ENCODE measurements around the gene PDE3A.

The PDE3A gene

DNA sequence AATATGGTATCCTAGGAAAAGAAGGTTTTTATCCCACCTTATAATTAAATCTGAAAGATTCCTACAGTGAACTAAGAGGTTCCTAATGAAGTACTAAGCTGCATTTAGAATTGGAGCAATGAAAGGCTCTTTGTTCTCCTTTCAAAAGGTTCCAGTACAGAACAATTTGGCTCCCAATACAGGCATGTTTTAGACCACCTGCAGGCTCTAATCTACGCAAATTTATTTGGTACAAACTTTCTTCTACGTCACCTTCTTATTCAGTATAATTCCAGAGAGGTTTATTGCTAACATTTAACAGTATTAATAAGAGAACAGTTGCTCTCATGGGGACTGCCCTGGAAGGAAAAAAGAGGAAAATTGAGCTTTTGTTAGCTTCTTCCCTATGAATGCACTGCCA is 289.2 kb downstream of the PDE3A start:
- H3K27me3 ChIP-seq (ENCODE audit: control insufficient read depth in 1 of 2, insufficient read depth in 2 of 2, low read length in 2 of 2), result no peaks in the 10 kb centered on the region
- no peak overlapping the region for H3K27ac ChIP-seq (ENCODE audit: low read length)
- H3K9ac ChIP-seq (ENCODE audit: low read length in 2 of 2), result no peak overlapping the region
- no peaks in the 10 kb centered on the region for H3K4me1 ChIP-seq (ENCODE audit: control insufficient read depth, insufficient read depth, low read length)
- H3K4me3 ChIP-seq (ENCODE audit: low read length in 2 of 2), result no peak overlapping the region
- H3K9me3 ChIP-seq (ENCODE audit: control insufficient read depth in 2 of 2, low read length in 2 of 2), result peaks cover 0 to 3% of the 10 kb centered on the region in 2 donors
- peaks cover 19% of the 10 kb centered on the region in 2 donors for H3K36me3 ChIP-seq (ENCODE audit: control insufficient read depth in 2 of 2, insufficient read depth in 2 of 2, low read length in 2 of 2)

DNA sequence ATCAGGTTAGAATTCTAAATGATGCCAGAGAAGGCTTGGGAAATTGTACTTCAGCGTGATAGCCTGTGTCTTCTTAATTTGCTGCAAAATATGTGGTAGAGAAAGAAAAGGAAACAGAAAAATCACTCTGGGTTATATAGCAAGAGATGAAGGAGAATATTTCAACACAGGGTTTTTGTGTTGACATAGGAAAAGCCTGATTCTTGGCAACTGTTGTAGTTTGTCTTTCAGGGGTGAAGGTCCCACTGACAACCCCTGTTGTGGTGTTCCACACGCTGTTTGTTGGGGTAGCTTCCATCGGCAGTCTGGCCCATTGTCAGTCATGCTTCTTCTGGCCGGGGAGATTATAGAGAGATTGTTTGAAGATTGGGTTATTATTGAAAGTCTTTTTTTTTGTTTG is 313.0 kb downstream of the PDE3A start:
- H3K36me3 ChIP-seq (ENCODE audit: control insufficient read depth in 2 of 2, insufficient read depth in 2 of 2, low read length in 2 of 2), result peaks cover 13 to 15% of the 10 kb centered on the region in 2 donors
- no peak overlapping the region for H3K9ac ChIP-seq (ENCODE audit: low read length in 2 of 2)
- no peaks in the 10 kb centered on the region for H3K9me3 ChIP-seq (ENCODE audit: control insufficient read depth in 2 of 2, low read length in 2 of 2)
- H3K4me3 ChIP-seq (ENCODE audit: low read length in 2 of 2), result no peak overlapping the region
- no peak overlapping the region for H3K27ac ChIP-seq (ENCODE audit: low read length)
- H3K4me1 ChIP-seq (ENCODE audit: control insufficient read depth, insufficient read depth, low read length), result no peaks in the 10 kb centered on the region
- H3K27me3 ChIP-seq (ENCODE audit: control insufficient read depth in 1 of 2, insufficient read depth in 2 of 2, low read length in 2 of 2), result no peaks in the 10 kb centered on the region

DNA sequence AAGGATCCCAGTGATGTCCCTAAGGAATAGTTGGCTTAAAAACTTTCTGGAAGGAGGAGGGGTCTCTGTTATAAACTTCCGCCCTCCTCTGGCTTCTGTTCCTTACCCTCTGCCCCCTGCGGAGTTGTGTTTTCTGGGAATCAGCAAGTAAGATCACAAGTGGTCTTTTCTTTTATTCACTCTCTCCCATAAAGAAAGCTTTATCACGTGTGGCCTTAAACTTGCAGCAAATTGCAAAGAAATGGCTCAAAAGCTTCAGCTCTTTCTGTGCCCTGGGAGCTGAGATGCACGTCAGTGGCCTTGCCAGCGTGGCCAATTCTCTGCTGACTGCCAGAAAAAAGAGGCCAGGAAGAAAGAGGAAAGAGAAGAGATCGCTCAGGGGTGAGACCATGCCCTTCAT is 326.9 kb downstream of the PDE3A start, which contains the start of gene SLCO1C1:
Gene SLCO1C1 (plus strand): TSS at position 101 of the 400 bp plus-strand sequence. CDS start 4,245 bp downstream, outside the sequence.
- Histone ChIP-seq H3K36me3 (ENCODE audit: control insufficient read depth in 2 of 2, insufficient read depth in 2 of 2, low read length in 2 of 2) (no peaks in the 10 kb centered on the region), H3K27me3 (ENCODE audit: control insufficient read depth in 1 of 2, insufficient read depth in 2 of 2, low read length in 2 of 2) (no peaks in the 10 kb centered on the region), H3K27ac (ENCODE audit: low read length) (no peak within 1 kb of the TSS), H3K9ac (ENCODE audit: low read length in 2 of 2) (no peak within 1 kb of the TSS), H3K4me1 (ENCODE audit: control insufficient read depth, insufficient read depth, low read length) (no peaks in the 10 kb centered on the region), H3K9me3 (ENCODE audit: control insufficient read depth in 2 of 2, low read length in 2 of 2) (no peaks in the 10 kb centered on the region), H3K4me3 (ENCODE audit: low read length in 2 of 2) (no peak within 1 kb of the TSS)

DNA sequence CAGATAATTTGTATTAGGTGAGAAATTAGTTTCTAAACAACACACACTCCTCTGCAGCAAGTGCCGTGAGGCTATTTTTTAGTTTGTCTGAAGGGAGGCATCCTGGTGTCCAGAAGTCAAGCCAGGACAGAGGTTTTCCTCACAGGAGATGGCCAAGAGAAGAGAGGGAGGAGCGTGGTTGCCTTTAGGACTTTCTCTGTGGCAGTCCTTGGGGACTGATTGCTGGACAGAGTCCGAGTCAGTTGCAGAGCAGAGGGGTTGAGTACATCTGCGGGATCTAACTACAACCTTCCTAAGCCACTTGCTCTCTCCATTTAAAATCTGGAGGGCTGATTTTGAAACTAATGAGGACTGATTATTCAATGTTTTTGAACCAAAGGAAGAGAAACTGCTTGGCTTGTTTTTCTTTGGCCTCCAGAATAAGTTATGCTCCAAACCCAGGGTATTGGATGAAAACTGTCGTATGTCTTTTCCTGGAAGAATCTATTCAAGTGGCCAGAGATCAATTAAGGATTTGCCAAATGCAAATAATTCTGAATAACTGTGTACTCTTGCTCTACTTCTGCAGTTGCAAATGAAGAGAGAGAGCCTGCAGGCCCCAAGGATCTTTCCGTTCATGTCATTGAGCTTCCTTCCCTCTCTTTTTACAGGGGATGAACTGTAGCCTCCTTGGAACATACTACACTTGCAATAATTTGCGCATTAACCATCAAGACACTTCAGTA is 328.0 kb downstream of the PDE3A start:
- Histone ChIP-seq H3K27me3 (ENCODE audit: control insufficient read depth in 1 of 2, insufficient read depth in 2 of 2, low read length in 2 of 2) (no peaks in the 10 kb centered on the region), H3K4me1 (ENCODE audit: control insufficient read depth, insufficient read depth, low read length) (no peaks in the 10 kb centered on the region), H3K27ac (ENCODE audit: low read length) (no peak overlapping the region), H3K4me3 (ENCODE audit: low read length in 2 of 2) (no peak overlapping the region), H3K36me3 (ENCODE audit: control insufficient read depth in 2 of 2, insufficient read depth in 2 of 2, low read length in 2 of 2) (no peaks in the 10 kb centered on the region), H3K9ac (ENCODE audit: low read length in 2 of 2) (no peak overlapping the region), H3K9me3 (ENCODE audit: control insufficient read depth in 2 of 2, low read length in 2 of 2) (no peaks in the 10 kb centered on the region)

DNA sequence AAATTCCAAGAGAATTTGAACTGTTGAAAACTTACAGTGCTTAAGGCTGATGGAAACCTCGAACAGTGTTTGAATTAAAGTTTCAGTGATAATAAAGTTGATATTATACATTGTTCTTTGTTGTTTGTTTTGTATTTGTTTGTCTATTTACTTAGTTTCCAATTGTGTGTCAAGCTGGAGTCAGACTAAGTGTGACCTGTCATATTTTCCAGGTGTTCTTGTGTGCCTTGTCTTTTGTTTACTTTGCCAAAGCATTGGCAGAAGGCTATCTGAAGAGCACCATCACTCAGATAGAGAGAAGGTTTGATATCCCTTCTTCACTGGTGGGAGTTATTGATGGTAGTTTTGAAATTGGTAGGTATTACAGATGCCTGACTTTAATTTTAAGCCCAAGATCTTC is 332.8 kb downstream of the PDE3A start:
- no peaks in the 10 kb centered on the region for H3K9me3 ChIP-seq (ENCODE audit: control insufficient read depth in 2 of 2, low read length in 2 of 2)
- H3K27me3 ChIP-seq (ENCODE audit: control insufficient read depth in 1 of 2, insufficient read depth in 2 of 2, low read length in 2 of 2), result no peaks in the 10 kb centered on the region
- no peak overlapping the region for H3K27ac ChIP-seq (ENCODE audit: low read length)
- H3K36me3 ChIP-seq (ENCODE audit: control insufficient read depth in 2 of 2, insufficient read depth in 2 of 2, low read length in 2 of 2), result no peaks in the 10 kb centered on the region
- no peak overlapping the region for H3K9ac ChIP-seq (ENCODE audit: low read length in 2 of 2)
- H3K4me3 ChIP-seq (ENCODE audit: low read length in 2 of 2), result no peak overlapping the region
- H3K4me1 ChIP-seq (ENCODE audit: control insufficient read depth, insufficient read depth, low read length), result no peaks in the 10 kb centered on the region

DNA sequence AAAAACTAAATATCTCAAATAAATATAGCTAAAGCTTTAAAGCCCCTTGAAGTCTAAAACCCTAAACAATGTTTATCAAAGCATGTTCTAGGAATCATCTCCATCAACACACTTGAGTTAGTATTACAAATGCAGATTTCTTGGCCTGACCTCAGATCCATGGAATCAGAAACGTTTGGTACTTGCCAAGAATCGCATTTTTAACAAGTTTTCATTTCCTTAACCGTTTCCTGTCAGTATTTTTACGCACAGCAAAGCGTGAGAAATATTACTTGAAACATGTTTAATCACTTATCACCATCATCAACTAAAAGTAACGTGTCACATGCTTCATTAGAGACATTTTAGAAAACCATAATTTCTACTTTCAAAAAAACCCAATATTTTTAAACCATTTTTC is 336.5 kb downstream of the PDE3A start:
- H3K9me3 ChIP-seq (ENCODE audit: control insufficient read depth in 2 of 2, low read length in 2 of 2), result no peaks in the 10 kb centered on the region
- no peak overlapping the region for H3K27ac ChIP-seq (ENCODE audit: low read length)
- no peaks in the 10 kb centered on the region for H3K36me3 ChIP-seq (ENCODE audit: control insufficient read depth in 2 of 2, insufficient read depth in 2 of 2, low read length in 2 of 2)

DNA sequence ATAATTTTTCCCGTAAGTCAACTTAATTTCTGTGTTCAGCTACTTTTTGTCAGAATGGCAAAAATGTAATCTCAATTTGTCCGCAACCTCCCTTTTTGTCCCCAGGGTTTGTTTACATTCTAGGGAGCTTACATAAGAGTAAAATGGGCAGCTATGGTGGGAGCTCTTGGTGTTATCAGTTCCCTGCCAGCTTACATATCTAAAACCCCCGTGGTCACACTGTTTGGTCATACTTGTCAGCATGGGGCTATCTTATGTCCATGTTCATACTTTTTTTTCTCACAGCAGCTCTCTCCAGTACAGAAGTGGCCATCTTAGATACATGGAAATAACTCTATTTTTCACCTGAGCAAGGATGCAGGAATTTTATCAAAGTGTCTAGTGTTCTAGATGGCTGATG is 343.5 kb downstream of the PDE3A start:
- no peak overlapping the region for H3K27ac ChIP-seq (ENCODE audit: low read length)
- H3K9ac ChIP-seq (ENCODE audit: low read length in 2 of 2), result no peak overlapping the region
- no peaks in the 10 kb centered on the region for H3K27me3 ChIP-seq (ENCODE audit: control insufficient read depth in 1 of 2, insufficient read depth in 2 of 2, low read length in 2 of 2)
- H3K9me3 ChIP-seq (ENCODE audit: control insufficient read depth in 2 of 2, low read length in 2 of 2), result no peaks in the 10 kb centered on the region
- no peaks in the 10 kb centered on the region for H3K36me3 ChIP-seq (ENCODE audit: control insufficient read depth in 2 of 2, insufficient read depth in 2 of 2, low read length in 2 of 2)
- no peak overlapping the region for H3K4me3 ChIP-seq (ENCODE audit: low read length in 2 of 2)
- no peaks in the 10 kb centered on the region for H3K4me1 ChIP-seq (ENCODE audit: control insufficient read depth, insufficient read depth, low read length)

More for the DNA sequence above, 336.5 kb downstream of the PDE3A start:
- no peak overlapping the region for H3K4me3 ChIP-seq (ENCODE audit: low read length in 2 of 2)
- H3K9ac ChIP-seq (ENCODE audit: low read length in 2 of 2), result no peak overlapping the region
- no peaks in the 10 kb centered on the region for H3K4me1 ChIP-seq (ENCODE audit: control insufficient read depth, insufficient read depth, low read length)
- no peaks in the 10 kb centered on the region for H3K27me3 ChIP-seq (ENCODE audit: control insufficient read depth in 1 of 2, insufficient read depth in 2 of 2, low read length in 2 of 2)

DNA sequence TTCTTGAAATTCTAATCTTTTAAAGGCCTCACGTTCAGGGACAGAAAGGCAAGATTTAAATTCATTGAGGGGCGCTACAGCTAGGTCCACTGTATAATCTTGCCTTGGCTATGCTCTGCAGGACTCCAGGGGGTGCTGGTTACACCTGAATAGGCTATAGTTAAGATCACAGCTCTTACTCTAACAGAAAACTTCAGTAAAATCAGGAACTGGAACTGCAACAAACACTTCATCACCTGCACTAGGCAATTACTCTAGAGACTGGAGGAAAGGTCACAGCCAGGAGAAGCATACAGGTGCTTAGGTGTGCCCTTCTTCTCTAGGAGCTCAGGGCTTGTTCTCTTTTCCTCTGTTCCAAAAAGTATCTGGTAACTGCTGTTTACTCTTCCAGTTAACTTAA is 347.7 kb downstream of the PDE3A start:
- H3K9ac ChIP-seq (ENCODE audit: low read length in 2 of 2), result no peak overlapping the region
- no peaks in the 10 kb centered on the region for H3K9me3 ChIP-seq (ENCODE audit: control insufficient read depth in 2 of 2, low read length in 2 of 2)
- H3K4me3 ChIP-seq (ENCODE audit: low read length in 2 of 2), result no peak overlapping the region
- H3K27me3 ChIP-seq (ENCODE audit: control insufficient read depth in 1 of 2, insufficient read depth in 2 of 2, low read length in 2 of 2), result no peaks in the 10 kb centered on the region
- H3K27ac ChIP-seq (ENCODE audit: low read length), result no peak overlapping the region
- no peaks in the 10 kb centered on the region for H3K36me3 ChIP-seq (ENCODE audit: control insufficient read depth in 2 of 2, insufficient read depth in 2 of 2, low read length in 2 of 2)
- no peaks in the 10 kb centered on the region for H3K4me1 ChIP-seq (ENCODE audit: control insufficient read depth, insufficient read depth, low read length)

DNA sequence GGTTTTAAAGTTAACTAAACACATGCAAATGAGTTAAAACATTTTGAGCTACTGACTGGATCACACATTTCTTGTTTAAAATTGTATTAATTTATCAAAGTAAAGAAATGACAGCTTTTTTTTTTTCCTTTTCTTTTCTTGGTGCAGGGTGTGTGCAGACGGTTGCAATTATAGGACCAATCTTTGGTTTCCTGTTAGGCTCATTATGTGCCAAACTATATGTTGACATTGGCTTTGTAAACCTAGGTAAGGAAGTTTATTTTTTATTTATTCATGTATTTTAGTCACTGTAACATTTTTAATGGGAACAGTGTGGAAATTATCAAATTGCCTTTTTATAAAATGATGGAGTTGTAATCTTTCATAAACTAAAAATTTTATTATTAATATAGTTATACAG is 348.6 kb downstream of the PDE3A start:
- Histone ChIP-seq H3K4me3 (ENCODE audit: low read length in 2 of 2) (no peak overlapping the region), H3K27me3 (ENCODE audit: control insufficient read depth in 1 of 2, insufficient read depth in 2 of 2, low read length in 2 of 2) (no peaks in the 10 kb centered on the region), H3K4me1 (ENCODE audit: control insufficient read depth, insufficient read depth, low read length) (no peaks in the 10 kb centered on the region), H3K36me3 (ENCODE audit: control insufficient read depth in 2 of 2, insufficient read depth in 2 of 2, low read length in 2 of 2) (no peaks in the 10 kb centered on the region), H3K9me3 (ENCODE audit: control insufficient read depth in 2 of 2, low read length in 2 of 2) (no peaks in the 10 kb centered on the region), H3K27ac (ENCODE audit: low read length) (no peak overlapping the region), H3K9ac (ENCODE audit: low read length in 2 of 2) (no peak overlapping the region)

DNA sequence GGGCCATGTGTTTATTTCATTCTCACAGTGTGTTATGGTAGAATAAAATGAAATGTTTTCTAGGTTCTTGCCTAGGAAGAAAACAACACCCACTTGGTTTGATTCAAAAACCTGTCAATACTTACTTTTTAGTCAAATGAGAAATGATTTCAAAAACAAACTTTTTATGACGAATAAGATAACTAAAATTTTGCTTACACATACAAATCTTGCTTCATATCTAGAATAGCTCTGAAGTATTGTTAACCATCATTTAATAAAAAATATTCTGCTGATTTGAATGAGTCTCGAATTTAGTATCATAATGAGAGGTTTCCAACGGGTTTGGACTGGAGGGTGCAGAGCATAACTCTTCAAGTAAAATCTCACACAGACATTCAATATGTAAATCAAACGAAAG is 350.0 kb downstream of the PDE3A start:
- H3K27me3 ChIP-seq (ENCODE audit: control insufficient read depth in 1 of 2, insufficient read depth in 2 of 2, low read length in 2 of 2), result no peaks in the 10 kb centered on the region
- no peaks in the 10 kb centered on the region for H3K4me1 ChIP-seq (ENCODE audit: control insufficient read depth, insufficient read depth, low read length)
- no peak overlapping the region for H3K4me3 ChIP-seq (ENCODE audit: low read length in 2 of 2)
- H3K9ac ChIP-seq (ENCODE audit: low read length in 2 of 2), result no peak overlapping the region
- no peaks in the 10 kb centered on the region for H3K36me3 ChIP-seq (ENCODE audit: control insufficient read depth in 2 of 2, insufficient read depth in 2 of 2, low read length in 2 of 2)
- no peaks in the 10 kb centered on the region for H3K9me3 ChIP-seq (ENCODE audit: control insufficient read depth in 2 of 2, low read length in 2 of 2)
- H3K27ac ChIP-seq (ENCODE audit: low read length), result no peak overlapping the region

DNA sequence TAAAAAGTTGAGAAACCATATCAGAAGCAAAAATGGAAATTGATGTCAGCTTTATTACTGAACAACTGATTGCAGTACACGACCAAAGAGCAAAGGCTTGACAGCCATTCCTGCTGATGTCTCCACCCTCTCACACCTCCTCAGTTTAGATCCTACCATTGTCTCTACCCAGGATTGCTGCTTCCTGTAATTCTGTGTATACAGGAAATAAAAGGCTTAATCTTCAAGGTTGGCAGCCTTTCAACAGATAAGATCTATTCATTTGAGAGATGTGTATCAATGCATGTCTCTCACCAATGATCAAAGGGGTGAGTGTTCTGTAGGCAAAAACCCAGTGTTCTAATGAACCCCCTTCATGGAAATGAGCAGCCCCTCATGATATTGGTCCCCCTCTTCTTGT is 353.8 kb downstream of the PDE3A start:
- Histone ChIP-seq H3K4me3 (ENCODE audit: low read length in 2 of 2) (no peak overlapping the region), H3K27ac (ENCODE audit: low read length) (no peak overlapping the region), H3K4me1 (ENCODE audit: control insufficient read depth, insufficient read depth, low read length) (no peaks in the 10 kb centered on the region), H3K9me3 (ENCODE audit: control insufficient read depth in 2 of 2, low read length in 2 of 2) (no peaks in the 10 kb centered on the region), H3K36me3 (ENCODE audit: control insufficient read depth in 2 of 2, insufficient read depth in 2 of 2, low read length in 2 of 2) (no peaks in the 10 kb centered on the region), H3K27me3 (ENCODE audit: control insufficient read depth in 1 of 2, insufficient read depth in 2 of 2, low read length in 2 of 2) (no peaks in the 10 kb centered on the region), H3K9ac (ENCODE audit: low read length in 2 of 2) (no peak overlapping the region)

Measured in stomach smooth muscle (tissue), 2 donors.